ENCODE results near the gene COMTD1. TPM values are rescaled to one million over a fixed set of nuclear protein-coding genes. Genes with fewer than 3 reads are reported as not detected.

COMTD1 gene
- total and polyA plus RNA-seq, 10 of the 15 experiments (the other 5 are each of a cell fraction or from before 2014, with no cell fraction given): 0.39 to 64.3 (median 26.0) TPM

Small RNA genes within 50 kb of the gene (small RNA-seq; reads per million reads assigned to genes)
- gene HMGA1P5: not detected
- not detected for gene RPL39P25

Other genes with a start within 250 kb of the COMTD1 start
- 9.4 and 11.9 TPM in 2 replicates for gene SAMD8, start 124.3 kb downstream of the COMTD1 start, total RNA-seq (2014; rRNA removed)
- gene SAMD8, start 124.3 kb downstream of the COMTD1 start, total RNA-seq (2014; rRNA removed; fragmentation: Illumina TruSeq; extraction: Trizol): 11.4 and 11.7 TPM in 2 replicates
- 9.8 and 11.9 TPM in 2 replicates for gene SAMD8, start 124.3 kb downstream of the COMTD1 start, total RNA-seq (2021)
- gene SAMD8, start 124.3 kb downstream of the COMTD1 start, polyA plus RNA-seq (2011; rRNA removed): 26.0 and 32.2 TPM in 2 replicates
- gene SAMD8, start 124.3 kb downstream of the COMTD1 start, polyA plus RNA-seq (2014; fragmentation: Illumina TruSeq; extraction: Trizol): 9.1 and 11.4 TPM in 2 replicates
- gene SAMD8, start 124.3 kb downstream of the COMTD1 start, polyA plus RNA-seq (2014; fragmentation: Nextera tagmentation; extraction: Ambion mirVana): 1 to 10 TPM; 2.8 to 3.5 TPM
- gene SAMD8, start 124.3 kb downstream of the COMTD1 start, polyA plus RNA-seq (2014; rRNA removed): 6.0 and 8.0 TPM in 2 replicates
- 10 to 100 TPM in 1 of 2 experiments, 1 to 10 TPM in 1; 9.3 to 11.4 TPM for gene SAMD8, start 124.3 kb downstream of the COMTD1 start, polyA plus RNA-seq (2016; fragmentation: Nextera tagmentation; extraction: Ambion mirVana)
- 86.2 and 94.0 TPM in 2 replicates for gene VDAC2, start 25.2 kb downstream of the COMTD1 start, total RNA-seq (2014; rRNA removed)
- 150 and 155 TPM in 2 replicates for gene VDAC2, start 25.2 kb downstream of the COMTD1 start, total RNA-seq (2014; rRNA removed; fragmentation: Illumina TruSeq; extraction: Trizol)
- 178 and 185 TPM in 2 replicates for gene VDAC2, start 25.2 kb downstream of the COMTD1 start, total RNA-seq (2021)
- gene VDAC2, start 25.2 kb downstream of the COMTD1 start, polyA plus RNA-seq (2011; rRNA removed): 73.4 and 79.1 TPM in 2 replicates
- gene VDAC2, start 25.2 kb downstream of the COMTD1 start, polyA plus RNA-seq (2014; fragmentation: Illumina TruSeq; extraction: Trizol): 175 and 220 TPM in 2 replicates
- 100 to 1,000 TPM in 1 of 2 experiments, 10 to 100 TPM in 1; 99.7 to 136 TPM for gene VDAC2, start 25.2 kb downstream of the COMTD1 start, polyA plus RNA-seq (2014; fragmentation: Nextera tagmentation; extraction: Ambion mirVana)
- 92.2 and 95.9 TPM in 2 replicates for gene VDAC2, start 25.2 kb downstream of the COMTD1 start, polyA plus RNA-seq (2014; rRNA removed)
- gene VDAC2, start 25.2 kb downstream of the COMTD1 start, polyA plus RNA-seq (2016; fragmentation: Nextera tagmentation; extraction: Ambion mirVana): 100 to 1,000 TPM; 293 to 294 TPM
- gene ZNF503, start 165.8 kb upstream of the COMTD1 start, total RNA-seq (2014; rRNA removed): 0.11 TPM in 1 of 2 replicates, not detected in the other
- 0.09 TPM in 1 of 2 replicates, not detected in the other for gene ZNF503, start 165.8 kb upstream of the COMTD1 start, total RNA-seq (2014; rRNA removed; fragmentation: Illumina TruSeq; extraction: Trizol)
- gene ZNF503, start 165.8 kb upstream of the COMTD1 start, total RNA-seq (2021): 0.85 and 1.1 TPM in 2 replicates
- gene ZNF503, start 165.8 kb upstream of the COMTD1 start, polyA plus RNA-seq (2011; rRNA removed): 0.04 and 0.10 TPM in 2 replicates
- gene ZNF503, start 165.8 kb upstream of the COMTD1 start, polyA plus RNA-seq (2014; fragmentation: Illumina TruSeq; extraction: Trizol): 0.07 TPM in 1 of 2 replicates, not detected in the other
- gene ZNF503, start 165.8 kb upstream of the COMTD1 start, polyA plus RNA-seq (2014; fragmentation: Nextera tagmentation; extraction: Ambion mirVana): under 1 TPM; 0.05 to 0.11 TPM
- gene ZNF503, start 165.8 kb upstream of the COMTD1 start, polyA plus RNA-seq (2014; rRNA removed): 0.27 and 0.42 TPM in 2 replicates
- gene ZNF503, start 165.8 kb upstream of the COMTD1 start, polyA plus RNA-seq (2016; fragmentation: Nextera tagmentation; extraction: Ambion mirVana): under 1 TPM; 0.17 to 0.26 TPM
- gene LRMDA, start 195.7 kb upstream of the COMTD1 start, total RNA-seq (2014; rRNA removed): 1.3 TPM in 1 of 2 replicates, not detected in the other
- gene LRMDA, start 195.7 kb upstream of the COMTD1 start, total RNA-seq (2014; rRNA removed; fragmentation: Illumina TruSeq; extraction: Trizol): 0.45 and 0.83 TPM in 2 replicates
- not detected in 2 replicates for gene LRMDA, start 195.7 kb upstream of the COMTD1 start, total RNA-seq (2021)
- 0.54 TPM in 1 of 2 replicates, not detected in the other for gene LRMDA, start 195.7 kb upstream of the COMTD1 start, polyA plus RNA-seq (2011; rRNA removed)
- gene LRMDA, start 195.7 kb upstream of the COMTD1 start, polyA plus RNA-seq (2014; fragmentation: Illumina TruSeq; extraction: Trizol): 0.26 and 0.87 TPM in 2 replicates
- gene LRMDA, start 195.7 kb upstream of the COMTD1 start, polyA plus RNA-seq (2014; fragmentation: Nextera tagmentation; extraction: Ambion mirVana): under 1 TPM in 1 of 2 experiments, not detected in 1; 0.07 TPM
- gene LRMDA, start 195.7 kb upstream of the COMTD1 start, polyA plus RNA-seq (2014; rRNA removed): 0.13 and 0.22 TPM in 2 replicates
- under 1 TPM in 1 of 2 experiments, not detected in 1; 0.32 TPM for gene LRMDA, start 195.7 kb upstream of the COMTD1 start, polyA plus RNA-seq (2016; fragmentation: Nextera tagmentation; extraction: Ambion mirVana)

All from GM12878 (cell line).